DMS 273 treated with DMSO at 0.1 percent for 48 hours (cell line): ENCODE results near the gene TFEB.
"Not testable (repeated sequence)": the region's sequence is repeated elsewhere in the genome, so short reads cannot be mapped to it uniquely, and the experiment has no call there.

Source experiments
- DNase-seq: peaks from one replicate; lab custom pipeline; 2025; lab: John Stamatoyannopoulos, UW

The TFEB gene

GRCh38 chr6:41735427-41736185 lies at the start of gene TFEB:
Gene TFEB, minus strand, starts transcription at chr6:41735608. Its CDS starts 44,395 bp downstream, at chr6:41691213.
- peak; percentile 71 for DNase-seq

DNA sequence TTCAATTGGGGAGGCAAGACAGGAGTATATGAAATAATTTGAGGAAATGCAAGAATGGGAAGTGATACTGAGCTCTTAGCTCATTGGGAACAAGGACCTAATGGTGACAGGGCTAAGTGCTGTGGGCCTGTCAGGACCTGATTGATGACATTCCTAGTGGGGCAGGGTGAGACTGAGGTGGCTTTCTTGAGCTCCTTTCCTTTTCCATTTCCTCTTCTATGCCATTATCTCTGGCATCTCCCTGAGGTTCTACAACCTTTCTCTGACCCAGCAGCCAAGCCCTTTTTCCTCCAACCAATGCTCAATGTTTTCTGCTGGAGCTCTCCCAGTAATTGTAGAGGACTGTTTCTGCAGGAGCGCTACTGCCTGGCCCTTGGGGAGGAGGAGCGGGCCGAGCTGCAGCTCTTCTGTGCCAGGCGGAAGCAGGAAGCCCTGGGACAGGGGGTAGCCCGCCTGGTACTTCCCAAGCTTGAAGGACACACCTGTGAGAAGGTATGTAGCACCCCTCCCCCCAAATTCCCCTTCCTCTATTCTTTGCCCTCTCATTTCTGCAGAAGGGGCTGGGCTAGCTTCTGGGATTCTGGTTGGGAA lies 49.3 kb upstream of the TFEB start:
- no peak for DNase-seq

- DNase-seq, result no peak
Observed at GRCh38 chr6:41783106-41783780, 47.8 kb upstream of the TFEB start.

- DNase-seq, result no peak
Observed at GRCh38 chr6:41781366-41781730, 45.9 kb upstream of the TFEB start.

- peak; percentile 5 for DNase-seq
Observed at GRCh38 chr6:41780551-41781365, 45.4 kb upstream of the TFEB start, which contains the start of gene PRICKLE4. Gene PRICKLE4, plus strand, starts transcription at chr6:41780782. Its CDS starts 2,692 bp downstream, at chr6:41783474.

GRCh38 chr6:41779788-41780550 lies 44.6 kb upstream of the TFEB start, which contains the start of gene FRS3:
Gene FRS3, minus strand, starts transcription at chr6:41779900. Its CDS starts 2,913 bp downstream, at chr6:41776987.
- DNase-seq, result peak; percentile 80

DNA sequence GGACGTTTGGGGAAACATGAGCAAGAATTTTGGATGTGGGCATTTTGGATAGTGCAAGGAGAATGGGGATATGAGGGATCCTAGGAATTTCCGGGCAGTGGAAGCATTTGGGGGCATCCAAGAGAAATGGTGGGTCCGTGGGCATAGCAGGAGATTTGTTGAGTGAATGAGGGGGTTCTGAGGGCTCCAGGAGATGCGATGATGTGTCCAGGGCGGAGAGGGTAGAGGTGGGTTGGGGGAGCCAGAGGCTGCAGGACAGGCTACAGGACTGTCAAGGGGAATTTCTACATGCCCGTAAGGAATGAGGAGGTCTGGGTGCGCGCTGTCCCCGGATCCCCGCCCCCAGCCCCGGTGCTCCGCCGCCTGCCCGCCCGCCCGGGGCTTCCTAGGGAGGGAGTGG lies 43.9 kb upstream of the TFEB start:
- DNase-seq, result no peak

DNA sequence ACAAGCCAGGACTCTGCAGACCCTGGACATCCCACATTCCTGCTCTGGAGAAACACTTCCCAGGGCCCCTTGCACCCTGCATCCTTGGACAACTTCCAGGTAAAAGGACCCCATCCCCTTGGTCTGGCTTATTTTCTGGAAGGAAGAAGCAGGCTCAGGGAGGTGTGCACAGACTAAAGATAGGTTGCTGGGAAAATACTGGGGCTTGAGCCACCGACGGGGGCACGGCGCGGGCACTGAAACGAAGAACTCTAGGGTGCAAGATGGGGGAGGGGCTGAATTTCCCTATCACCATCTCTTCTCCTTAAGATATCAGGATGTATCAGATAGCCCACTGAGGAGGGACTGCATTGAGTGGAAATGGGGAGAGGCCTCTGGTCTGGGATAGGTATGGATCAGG lies 43.5 kb upstream of the TFEB start:
- DNase-seq, result no peak

GRCh38 chr6:41777551-41778285 lies 42.3 kb upstream of the TFEB start:
- no peak for DNase-seq

DNA sequence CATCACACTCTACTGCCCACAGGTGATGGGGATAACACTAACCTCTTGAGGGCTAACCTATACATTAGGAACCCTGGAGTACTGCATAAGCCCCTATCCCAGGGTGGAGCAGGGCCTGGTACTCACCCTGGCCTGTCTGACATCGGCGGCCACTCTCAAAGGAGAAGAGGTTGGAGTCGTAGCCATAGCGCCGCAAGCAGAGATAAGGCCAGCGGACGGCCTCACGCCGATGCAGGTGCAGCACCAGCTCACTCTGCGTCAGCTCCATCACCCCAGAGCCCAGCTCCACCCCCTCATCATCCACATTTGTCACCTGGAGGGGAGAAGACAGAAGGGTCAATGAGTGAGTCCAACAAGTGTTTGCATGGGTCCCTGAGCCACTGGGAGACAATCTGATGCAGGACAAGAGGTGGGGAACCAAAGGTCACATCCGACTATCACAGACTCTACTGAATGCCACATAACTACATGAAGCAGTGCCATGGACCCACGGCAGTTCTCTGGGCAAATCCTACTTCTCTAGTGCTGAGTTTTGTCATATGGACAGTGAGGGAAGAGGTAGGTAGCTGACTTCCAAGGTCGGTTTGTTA lies 40.0 kb upstream of the TFEB start:
- no peak for DNase-seq

- no peak for DNase-seq
Observed at GRCh38 chr6:41774841-41775240, 39.4 kb upstream of the TFEB start.

- no peak for DNase-seq
Observed at GRCh38 chr6:41771058-41771983, 35.9 kb upstream of the TFEB start.

DNA sequence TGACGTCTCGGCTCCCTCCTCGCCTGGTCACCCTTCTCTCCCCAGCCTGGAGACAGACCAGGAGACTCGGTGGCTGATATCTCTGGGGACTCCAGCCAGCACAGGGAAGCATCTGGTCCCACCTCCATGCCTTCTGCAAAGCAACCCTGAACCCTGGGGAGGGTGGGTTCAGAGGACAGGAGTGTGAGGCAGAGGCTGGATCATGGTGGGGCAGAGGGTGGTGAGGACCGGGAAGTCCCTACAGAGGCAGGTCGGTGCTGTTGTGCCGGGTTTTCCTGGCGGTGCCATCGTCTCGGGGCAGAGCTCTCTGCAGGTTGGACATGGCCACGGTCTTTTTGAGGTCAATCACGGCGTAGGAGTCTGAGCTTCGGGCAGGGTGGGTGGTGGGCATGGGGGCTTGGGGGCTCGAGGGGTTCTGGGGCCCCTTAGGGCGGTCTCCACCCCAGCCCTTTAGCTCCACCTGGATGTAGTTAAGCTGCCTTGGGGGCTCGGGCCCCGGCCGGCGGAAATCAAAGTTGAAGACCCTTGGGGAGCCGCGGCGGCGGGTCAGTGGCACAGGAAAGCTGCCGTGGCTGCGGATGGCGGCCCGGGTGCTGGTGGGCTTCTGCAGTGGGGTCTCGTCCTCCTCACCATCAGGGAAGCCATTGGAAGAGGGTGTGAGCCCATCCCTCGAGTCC lies 35.1 kb upstream of the TFEB start:
- no peak for DNase-seq

DNA sequence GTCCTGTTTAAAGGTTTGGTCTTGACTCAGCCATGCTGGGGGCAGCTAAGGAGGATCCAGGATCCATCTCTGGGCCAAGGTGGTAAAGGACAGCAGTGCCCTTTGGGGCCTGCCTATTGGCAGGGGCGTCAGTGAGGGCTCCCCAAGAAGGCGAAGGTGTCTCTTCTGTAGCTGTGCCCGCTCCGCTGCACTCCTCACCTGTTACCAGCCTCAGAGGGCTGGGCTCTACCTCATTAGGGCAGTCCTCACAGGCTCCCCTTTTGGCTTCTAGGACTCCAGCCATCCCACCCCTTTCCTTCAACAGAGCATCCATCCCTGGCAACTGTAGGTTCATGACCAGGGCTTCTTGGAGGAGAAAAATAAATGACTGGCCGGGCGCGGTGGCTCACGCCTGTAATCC lies 34.0 kb upstream of the TFEB start:
- DNase-seq, result no peak

DNA sequence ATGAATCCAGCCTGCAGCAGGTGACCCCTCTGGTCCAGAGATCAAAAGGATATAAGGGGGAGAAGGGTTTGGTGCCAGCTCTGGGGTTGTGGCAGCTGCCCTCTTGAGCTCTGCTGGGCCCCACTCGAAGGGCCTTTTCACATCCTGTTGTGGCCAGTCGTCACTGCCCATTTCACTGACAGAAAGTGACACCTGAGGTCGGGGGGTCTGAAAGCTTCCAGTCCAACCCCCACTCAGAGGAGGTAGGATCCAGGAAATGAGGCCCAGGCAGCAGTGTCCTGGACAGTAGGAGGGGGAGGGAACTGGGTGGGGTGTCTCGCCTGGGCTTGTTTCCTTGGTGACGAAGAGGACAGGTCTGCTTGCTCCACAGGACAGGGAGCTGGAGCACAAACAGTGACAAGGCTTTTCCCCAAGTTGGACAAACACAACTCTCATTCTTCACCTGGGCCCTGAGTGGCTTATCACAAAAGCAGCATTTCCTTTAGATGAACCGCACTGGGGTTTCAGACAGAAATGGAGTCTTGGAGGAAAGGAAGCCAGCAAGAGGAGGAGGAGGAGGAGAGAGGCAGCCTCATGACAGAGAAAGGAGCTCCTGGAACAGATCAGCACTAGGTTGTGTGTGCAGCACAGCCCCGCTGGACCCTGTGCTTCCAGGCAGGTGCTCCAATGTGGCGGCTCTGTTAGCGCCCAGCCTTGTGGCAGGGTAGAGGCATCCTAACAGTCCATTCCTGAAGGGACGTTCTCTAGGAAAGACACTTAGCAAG lies 33.3 kb upstream of the TFEB start:
- no peak for DNase-seq

- DNase-seq, result no peak
Observed at GRCh38 chr6:41767112-41767833, 31.9 kb upstream of the TFEB start.

- DNase-seq, result not testable (repeated sequence)
Observed at GRCh38 chr6:41766043-41766664, 30.7 kb upstream of the TFEB start.
